Germinal center (tissue), 1 donor: ENCODE results near the gene NDUFB7.
A peak's percentile ranks its signal among the peaks of the same experiment; 100 is the strongest.

Experiments
- DNase-seq: peaks from one replicate; pipeline ENCODE4 v3.0.0; 2012; ENCODE audit warnings: mixed read lengths, low spot score

NDUFB7 gene

DNA sequence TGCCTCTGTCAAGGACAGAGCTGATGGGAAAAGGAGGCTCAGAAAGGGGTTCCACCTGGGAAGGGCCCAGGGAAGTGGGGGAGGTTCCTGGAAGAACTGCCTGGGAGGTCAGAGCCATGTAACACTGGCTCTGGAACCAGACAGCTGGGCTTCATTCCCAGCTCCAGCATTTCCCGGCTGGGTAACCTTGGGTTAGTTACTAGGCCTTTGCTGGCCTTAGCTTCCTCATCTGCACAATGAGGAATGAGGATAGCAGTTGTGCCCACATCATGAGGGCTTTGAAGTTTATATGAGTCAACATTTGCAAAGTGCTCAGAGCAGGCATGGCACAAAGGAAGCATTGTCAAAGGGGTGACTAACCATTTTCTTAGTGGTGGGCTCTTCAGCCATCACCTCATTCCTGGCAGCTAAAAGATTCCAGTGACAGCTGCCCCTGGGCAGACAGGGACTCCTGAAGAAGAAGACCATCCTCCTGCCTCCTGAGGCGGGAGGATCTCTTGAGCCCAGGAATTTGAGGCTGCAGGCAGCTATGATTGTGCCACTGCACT, 51.9 kb downstream of the NDUFB7 start:
- no peak for DNase-seq

- no peak for DNase-seq
Observed at GRCh38 chr19:14519245-14519859, 52.5 kb downstream of the NDUFB7 start.

- peak; percentile 86 for DNase-seq
Observed at GRCh38 chr19:14517840-14518505, 53.9 kb downstream of the NDUFB7 start, which contains the start of gene DNAJB1. Gene DNAJB1 (minus strand): TSS chr19:14518397. CDS start chr19:14518349, 48 bp downstream.

GRCh38 chr19:14517446-14517839, 54.4 kb downstream of the NDUFB7 start:
- DNase-seq: no peak

GRCh38 chr19:14516746-14517438, 55.0 kb downstream of the NDUFB7 start:
- DNase-seq: no peak
